ENCODE results near the gene CLBA1.
A peak's percentile ranks its signal among the peaks of the same experiment; 100 is the strongest.
"Not testable (repeated sequence)": the region's sequence is repeated elsewhere in the genome, so short reads cannot be mapped to it uniquely, and the experiment has no call there.

Gene CLBA1

GRCh38 chr14:104947881-104948735, 37.5 kb upstream of the CLBA1 start:
- not testable (repeated sequence) for DNase-seq (ENCODE audit: low read depth, low spot score)

- DNase-seq (ENCODE audit: low read depth, low spot score), result no peak
Measured at GRCh38 chr14:104948736-104949031, 36.9 kb upstream of the CLBA1 start.

GRCh38 chr14:104949406-104949955, 36.1 kb upstream of the CLBA1 start:
- not testable (repeated sequence) for DNase-seq (ENCODE audit: low read depth, low spot score)

GRCh38 chr14:104950021-104950420, 35.6 kb upstream of the CLBA1 start:
- DNase-seq (ENCODE audit: low read depth, low spot score), result no peak

- not testable (repeated sequence) for DNase-seq (ENCODE audit: low read depth, low spot score)
Measured at GRCh38 chr14:104950701-104951100, 34.9 kb upstream of the CLBA1 start.

- not testable (repeated sequence) for DNase-seq (ENCODE audit: low read depth, low spot score)
Measured at GRCh38 chr14:104951863-104952657, 33.5 kb upstream of the CLBA1 start.

- DNase-seq (ENCODE audit: low read depth, low spot score), result no peak
Measured at GRCh38 chr14:104953097-104953496, 32.5 kb upstream of the CLBA1 start.

GRCh38 chr14:104953896-104954656, 31.5 kb upstream of the CLBA1 start:
- no peak for DNase-seq (ENCODE audit: low read depth, low spot score)

GRCh38 chr14:104954746-104955395, 30.7 kb upstream of the CLBA1 start:
- no peak for DNase-seq (ENCODE audit: low read depth, low spot score)

GRCh38 chr14:104955396-104955770, 30.2 kb upstream of the CLBA1 start:
- DNase-seq (ENCODE audit: low read depth, low spot score), result no peak

- no peak for DNase-seq (ENCODE audit: low read depth, low spot score)
Measured at GRCh38 chr14:104956290-104956890, 29.2 kb upstream of the CLBA1 start.

- DNase-seq (ENCODE audit: low read depth, low spot score), result no peak
Measured at GRCh38 chr14:104957146-104958113, 28.2 kb upstream of the CLBA1 start.

- DNase-seq (ENCODE audit: low read depth, low spot score), result no peak
Measured at GRCh38 chr14:104964546-104964945, 21.0 kb upstream of the CLBA1 start.

- DNase-seq (ENCODE audit: low read depth, low spot score), result no peak
Measured at GRCh38 chr14:104965561-104966231, 19.9 kb upstream of the CLBA1 start.

- no peak for DNase-seq (ENCODE audit: low read depth, low spot score)
Measured at GRCh38 chr14:104966261-104966865, 19.2 kb upstream of the CLBA1 start.

GRCh38 chr14:104966981-104967385, 18.6 kb upstream of the CLBA1 start:
- DNase-seq (ENCODE audit: low read depth, low spot score), result no peak

GRCh38 chr14:104967386-104968152, 18.0 kb upstream of the CLBA1 start:
- DNase-seq (ENCODE audit: low read depth, low spot score), result peak; percentile 76

GRCh38 chr14:104968153-104968527, 17.4 kb upstream of the CLBA1 start:
- peak; percentile 73 for DNase-seq (ENCODE audit: low read depth, low spot score)

Measured in astrocyte of the hippocampus (primary cell).